B cell (primary cell): ENCODE results near the gene NUP62. TPM values are rescaled to one million over a fixed set of nuclear protein-coding genes. Genes with fewer than 3 reads are reported as not detected.

Experiments
- ATAC-seq: fragments of 200-7000 bp; cut with Tn5 transposase; one replicate; pipeline ENCODE4 v1.10.0; 2021; ENCODE audit warnings: low read depth, mild to moderate bottlenecking, moderate number of reproducible peaks, moderate library complexity
- CTCF ChIA-PET: fragments of 350-600 bp; sonication (Branson Sonifier 250); formaldehyde crosslinking; loops from one replicate; lab custom pipeline; 2021; ENCODE audit warnings: antibody characterized with exemption, inconsistent platforms; lab: Charles Lee
- POLR2A ChIA-PET: fragments of 350-600 bp; sonication (Branson Sonifier 250); formaldehyde crosslinking; loops from one replicate; lab custom pipeline; 2021; ENCODE audit warnings: antibody characterized with exemption; lab: Charles Lee
- DNase-seq: peaks from one replicate; pipeline ENCODE4 v3.0.0; 2013
- H2AFZ ChIP-seq: 2 replicates; pipeline ENCODE4 v1.6.1; 2012; ENCODE audit warnings: mild to moderate bottlenecking, low read depth, low read length; ENCODE audit not compliant: insufficient read depth, poor library complexity, severe bottlenecking
- H3K27ac ChIP-seq, 2 donors: 1 replicate in 1 of 2; 2 replicates in 1 of 2; pipeline ENCODE4 v1.5.1; 2012 to 2013; ENCODE audit warnings: low read length in 2 of 2, mild to moderate bottlenecking in 2 of 2, moderate library complexity in 1 of 2
- H3K27me3 ChIP-seq, 4 experiments: fragments of 200-600 bp in 1 of 4; sonication (generic) in 1 of 4; replicated peaks in 1 of 4; 1 replicate in 2 of 4; 2 replicates in 2 of 4; pipeline versions ENCODE4 v1.6.1 to v1.7.0; 2013 to 2016; ENCODE audit warnings: low read length in 3 of 4, mild to moderate bottlenecking in 2 of 4, mixed read lengths in 1 of 4, moderate library complexity in 1 of 4; ENCODE audit not compliant: insufficient read depth in 4 of 4, control insufficient read depth in 3 of 4; ENCODE audit errors: control extremely low read depth in 1 of 4
- H3K36me3 ChIP-seq, 2 experiments: replicated peaks in 1 of 2; 1 replicate in 1 of 2; 2 replicates in 1 of 2; pipeline versions ENCODE4 v1.6.1 to v1.7.1; 2013; ENCODE audit warnings: low read length in 1 of 2; ENCODE audit not compliant: insufficient read depth in 2 of 2, control insufficient read depth in 1 of 2; ENCODE audit errors: control extremely low read depth in 1 of 2, extremely low read depth in 1 of 2
- H3K4me1 ChIP-seq, 2 donors: fragments of 200-600 bp in 1 of 2; sonication (generic) in 1 of 2; 1 replicate in 1 of 2; 2 replicates in 1 of 2; pipeline versions ENCODE4 v1.5.1 to v1.6.1; 2013 to 2017; ENCODE audit warnings: low read length in 2 of 2; ENCODE audit not compliant: control insufficient read depth in 2 of 2, insufficient read depth in 2 of 2
- H3K4me2 ChIP-seq: replicated peaks from 2 replicates; pipeline ENCODE3; 2012; ENCODE audit warnings: mild to moderate bottlenecking, low read depth, low read length; ENCODE audit not compliant: poor library complexity, severe bottlenecking
- H3K4me3 ChIP-seq, 5 experiments: fragments of 200-600 bp in 1 of 5; sonication (generic) in 1 of 5; 1 replicate in 3 of 5; 2 replicates in 2 of 5; pipeline versions ENCODE4 v1.5.1 to v1.7.0; 2011 to 2016; ENCODE audit warnings: low read length in 4 of 5, mild to moderate bottlenecking in 4 of 5, low read depth in 2 of 5, control low read depth in 1 of 5, moderate library complexity in 1 of 5; ENCODE audit not compliant: insufficient read depth in 1 of 5; ENCODE audit errors: control extremely low read depth in 1 of 5, extremely low read depth in 1 of 5
- H3K79me2 ChIP-seq: fragments of 200-600 bp; sonication (generic); one replicate; pipeline ENCODE4 v1.6.0; 2016; ENCODE audit warnings: low read length; ENCODE audit not compliant: control insufficient read depth, insufficient read depth
- H3K9ac ChIP-seq: fragments of 200-600 bp; sonication (generic); 2 replicates; pipeline ENCODE4 v1.6.1; 2017; ENCODE audit warnings: mild to moderate bottlenecking, low read length, moderate library complexity
- H3K9me3 ChIP-seq, 3 donors: one replicate each; pipeline versions ENCODE4 v1.6.1 to v1.7.1; 2013; ENCODE audit warnings: low read length in 2 of 3; ENCODE audit not compliant: control insufficient read depth in 2 of 3, insufficient read depth in 1 of 3; ENCODE audit errors: control extremely low read depth in 1 of 3
- H4K20me1 ChIP-seq: 2 replicates; pipeline ENCODE4 v1.6.0; 2012; ENCODE audit warnings: mild to moderate bottlenecking, low read length; ENCODE audit not compliant: insufficient read depth, control insufficient read depth, poor library complexity, severe bottlenecking
- H3K27ac Mint-ChIP-seq: one replicate; pipeline ENCODE4 v1.8.0; 2021; ENCODE audit warnings: mixed read lengths
- H3K27me3 Mint-ChIP-seq: one replicate; pipeline ENCODE4 v1.8.0; 2021; ENCODE audit warnings: mixed read lengths
- H3K4me1 Mint-ChIP-seq: one replicate; pipeline ENCODE4 v1.8.0; 2021; ENCODE audit warnings: mixed read lengths
- H3K4me3 Mint-ChIP-seq: one replicate; pipeline ENCODE4 v1.8.0; 2021; ENCODE audit warnings: mixed read lengths
- H3K9me3 Mint-ChIP-seq: one replicate; pipeline ENCODE4 v1.8.0; 2022; ENCODE audit warnings: mixed read lengths; ENCODE audit not compliant: insufficient read depth
- EZH2 ChIP-seq: IDR thresholded peaks from 2 replicates; pipeline ENCODE4 v1.6.1; 2012; ENCODE audit warnings: borderline replicate concordance, low read depth, mild to moderate bottlenecking, moderate library complexity, low read length; ENCODE audit not compliant: insufficient read depth, poor library complexity, severe bottlenecking
- WGBS: methylation state at CpG from one replicate; pipeline ENCODE4 v1.1.5; 2013; ENCODE audit warnings: missing lambda C conversion rate; ENCODE audit not compliant: insufficient coverage; 5-methylcytosine and 5-hydroxymethylcytosine counted together
- intact Hi-C: fragments of 100-400 bp; cut with micrococcal nuclease; formaldehyde crosslinking; loops from one replicate; pipeline ENCODE4 v1.10.0; 2022
- polyA plus RNA-seq: library from polyadenylated mRNA; depleted of rRNA; stranded (reverse); fragments of >200 nt; gene quantifications from 2 replicates; pipeline ENCODE4 v1.2.3, GENCODE V29; 2012
- total RNA-seq, 2 donors: library from RNA; stranded (reverse); fragments of 120-200 nt in 1 of 2; gene quantifications; 1 replicate in 1 of 2; 2 replicates in 1 of 2; pipeline versions ENCODE4 v1.2.3 to v1.2.4, GENCODE V29; 2013 to 2022
- TF ChIP-seq, protein P1 (sequence below): fragments of 200-600 bp; IDR thresholded peaks from one replicate; pipeline ENCODE4 v1.8.0; 2022; ENCODE audit warnings: antibody characterized with exemption, mild to moderate bottlenecking

The NUP62 gene
- total and polyA plus RNA-seq, 2 donors (not counting 1 experiment from before 2014, with no cell fraction given): 25.2 to 75.7 TPM

DNA sequence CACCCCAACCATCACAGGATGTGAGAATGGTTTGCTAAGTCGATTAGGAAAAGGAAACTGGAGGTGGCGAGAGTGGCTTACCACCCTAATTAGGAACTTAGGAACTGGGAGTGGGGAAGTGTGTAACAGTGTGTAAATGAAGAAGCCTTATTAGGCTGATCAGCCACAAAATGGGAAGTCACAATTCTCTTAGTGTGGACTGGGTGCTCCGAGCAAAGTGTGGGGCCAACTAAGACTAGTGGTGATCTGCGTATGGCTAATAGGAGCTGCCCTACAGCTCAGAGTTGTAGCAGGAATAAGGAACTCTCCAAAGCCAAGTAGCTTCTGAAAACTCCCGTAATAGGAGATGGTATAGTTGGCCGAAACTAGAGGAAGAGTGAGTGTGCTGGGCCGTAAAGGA lies 24.1 kb upstream of the NUP62 start:
- no peaks in the 10 kb centered on the region for H3K36me3 ChIP-seq
- no peak overlapping the region for H3K4me3 Mint-ChIP-seq
- H4K20me1 ChIP-seq: no peaks in the 10 kb centered on the region
- intact Hi-C loops: no loop called here
- H3K4me1 Mint-ChIP-seq: peaks cover 13% of the 10 kb centered on the region
- POLR2A ChIA-PET: no interaction called here
- H3K79me2 ChIP-seq: no peaks in the 10 kb centered on the region
- no peaks in the 10 kb centered on the region for H3K9me3 ChIP-seq
- TF ChIP-seq, protein P1, sequence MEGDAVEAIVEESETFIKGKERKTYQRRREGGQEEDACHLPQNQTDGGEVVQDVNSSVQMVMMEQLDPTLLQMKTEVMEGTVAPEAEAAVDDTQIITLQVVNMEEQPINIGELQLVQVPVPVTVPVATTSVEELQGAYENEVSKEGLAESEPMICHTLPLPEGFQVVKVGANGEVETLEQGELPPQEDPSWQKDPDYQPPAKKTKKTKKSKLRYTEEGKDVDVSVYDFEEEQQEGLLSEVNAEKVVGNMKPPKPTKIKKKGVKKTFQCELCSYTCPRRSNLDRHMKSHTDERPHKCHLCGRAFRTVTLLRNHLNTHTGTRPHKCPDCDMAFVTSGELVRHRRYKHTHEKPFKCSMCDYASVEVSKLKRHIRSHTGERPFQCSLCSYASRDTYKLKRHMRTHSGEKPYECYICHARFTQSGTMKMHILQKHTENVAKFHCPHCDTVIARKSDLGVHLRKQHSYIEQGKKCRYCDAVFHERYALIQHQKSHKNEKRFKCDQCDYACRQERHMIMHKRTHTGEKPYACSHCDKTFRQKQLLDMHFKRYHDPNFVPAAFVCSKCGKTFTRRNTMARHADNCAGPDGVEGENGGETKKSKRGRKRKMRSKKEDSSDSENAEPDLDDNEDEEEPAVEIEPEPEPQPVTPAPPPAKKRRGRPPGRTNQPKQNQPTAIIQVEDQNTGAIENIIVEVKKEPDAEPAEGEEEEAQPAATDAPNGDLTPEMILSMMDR: no peak
- TF ChIP-seq EZH2: no peak
- H3K9ac ChIP-seq: no peak overlapping the region
- no peaks in the 10 kb centered on the region for H3K9me3 Mint-ChIP-seq
- no peak overlapping the region for H3K4me3 ChIP-seq
- no peak overlapping the region for H3K27ac ChIP-seq
- H3K4me1 ChIP-seq: peaks cover 3 to 8% of the 10 kb centered on the region in 2 donors
- peaks cover 42% of the 10 kb centered on the region for H3K27me3 Mint-ChIP-seq
- DNase-seq (no peak), ATAC-seq (no peak)
- CTCF ChIA-PET: interaction anchor here (1.0 to 1.3 kb wide), 2 partner anchors 10 to 349 kb away, joined by 3 to 4 read pairs; no protein-coding TSS in a partner anchor
- no peak overlapping the region for H3K27ac Mint-ChIP-seq
- no peak overlapping the region for H2AFZ ChIP-seq
- peaks cover 0 to 25% (median 0%) of the 10 kb centered on the region in 4 experiments for H3K27me3 ChIP-seq
- 52% methylated on average over 2 of the region's 7 CpGs for WGBS
- no peak overlapping the region for H3K4me2 ChIP-seq

DNA sequence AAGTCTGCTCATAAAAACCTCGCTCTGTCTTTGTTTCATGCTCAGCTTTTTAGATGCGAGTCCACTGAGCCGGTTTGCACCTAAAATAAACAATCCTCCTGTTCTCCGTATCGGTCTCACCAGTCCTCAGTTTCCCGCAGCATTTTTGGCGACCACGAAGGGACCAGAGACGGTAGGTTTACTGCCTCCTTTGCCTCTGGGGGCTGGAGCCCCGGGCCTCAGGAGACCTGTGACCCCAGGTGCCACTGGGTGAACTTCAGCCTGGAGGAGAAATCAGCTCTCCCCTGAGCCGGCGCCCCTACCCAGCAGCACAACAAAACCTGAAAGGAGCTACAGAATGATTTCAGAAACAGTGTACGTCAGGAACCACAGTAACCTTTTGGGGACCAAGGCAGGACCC lies 23.6 kb upstream of the NUP62 start:
- Histone ChIP-seq H2AFZ (no peak overlapping the region), H3K36me3 (no peaks in the 10 kb centered on the region), H3K27ac (no peak overlapping the region), H3K4me3 (no peak overlapping the region), H3K4me1 (peaks cover 3 to 8% of the 10 kb centered on the region in 2 donors), H3K9ac (no peak overlapping the region), H4K20me1 (no peaks in the 10 kb centered on the region), H3K9me3 (no peaks in the 10 kb centered on the region), H3K4me2 (no peak overlapping the region), H3K27me3 (peaks cover 0 to 25% (median 0%) of the 10 kb centered on the region in 4 experiments), H3K79me2 (no peaks in the 10 kb centered on the region)
- POLR2A ChIA-PET: no interaction called here
- Mint-ChIP-seq H3K27me3 (peaks cover 41% of the 10 kb centered on the region), H3K27ac (no peak overlapping the region), H3K4me1 (peaks cover 13% of the 10 kb centered on the region), H3K9me3 (no peaks in the 10 kb centered on the region), H3K4me3 (no peak overlapping the region)
- DNase-seq: no peak
- CTCF ChIA-PET: interaction anchor here (0.8 kb wide), 1 partner anchor 15 kb away, joined by 3 read pairs; no protein-coding TSS in a partner anchor
- intact Hi-C loops: no loop called here
- ATAC-seq: no peak
- WGBS: 87% methylated on average over 11 of the region's 13 CpGs
- no peak for TF ChIP-seq EZH2
- TF ChIP-seq, protein P1: no peak
